ENCODE data around the gene RGS14. TPM values are rescaled to one million over a fixed set of nuclear protein-coding genes. Genes with fewer than 3 reads are reported as not detected.

The RGS14 gene
- total RNA-seq, 1 donor from 2014 or later: 16.2 TPM

- H3K27ac ChIP-seq: peak overlapping the region; percentile 24
- H3K4me1 ChIP-seq: peaks cover 57% of the 10 kb centered on the region
Measured at GRCh38 chr5:177310757-177311391, 46.9 kb upstream of the RGS14 start.

GRCh38 chr5:177311392-177311722 is 46.4 kb upstream of the RGS14 start:
- H3K36me3 ChIP-seq: peaks cover 14% of the 10 kb centered on the region
- H3K4me1 ChIP-seq: peaks cover 55% of the 10 kb centered on the region
- H3K27me3 ChIP-seq (ENCODE audit: low read depth): no peaks in the 10 kb centered on the region
- peak overlapping the region; percentile 24 for H3K27ac ChIP-seq
- no peaks in the 10 kb centered on the region for H3K9me3 ChIP-seq
- TF ChIP-seq CTCF (IDR thresholded peaks at IDR 0.05): no peak
- intact Hi-C loops (cut with DNase I): no loop called here
- ATAC-seq: peak in 1 of 2 donors; percentile 2
- H3K4me3 ChIP-seq: peak overlapping the region; percentile 62
- DNase-seq: no peak

More at GRCh38 chr5:177310757-177311391, 46.9 kb upstream of the RGS14 start:
- DNase-seq (no peak), ATAC-seq (peak in 1 of 2 donors; percentile 1)
- no peaks in the 10 kb centered on the region for H3K27me3 ChIP-seq (ENCODE audit: low read depth)
- H3K9me3 ChIP-seq: no peaks in the 10 kb centered on the region
- peaks cover 19% of the 10 kb centered on the region for H3K36me3 ChIP-seq
- peak overlapping the region; percentile 62 for H3K4me3 ChIP-seq
- no peak for TF ChIP-seq CTCF (IDR thresholded peaks at IDR 0.05)
- intact Hi-C loops (cut with DNase I): no loop called here

- intact Hi-C loops (cut with DNase I): no loop called here
- Histone ChIP-seq H3K27ac (peak within 1 kb of the TSS; percentile 24), H3K4me1 (peaks cover 48% of the 10 kb centered on the region), H3K36me3 (peaks cover 8% of the 10 kb centered on the region), H3K27me3 (ENCODE audit: low read depth) (no peaks in the 10 kb centered on the region), H3K4me3 (peak within 1 kb of the TSS; percentile 62), H3K9me3 (no peaks in the 10 kb centered on the region)
- ATAC-seq (peak; percentile 93 to 96), DNase-seq (peak; percentile 98)
- no peak for TF ChIP-seq CTCF (IDR thresholded peaks at IDR 0.05)
Measured at GRCh38 chr5:177311723-177312648, 45.7 kb upstream of the RGS14 start, which contains the start of gene MXD3. TSS of gene MXD3 (minus strand) at chr5:177311898. CDS start at chr5:177311830, 68 bp downstream.

- DNase-seq: no peak
- intact Hi-C loops (cut with DNase I): no loop called here
- Histone ChIP-seq H3K4me3 (peak overlapping the region; percentile 62), H3K9me3 (no peaks in the 10 kb centered on the region), H3K27ac (no peak overlapping the region), H3K27me3 (ENCODE audit: low read depth) (no peaks in the 10 kb centered on the region), H3K4me1 (peaks cover 41% of the 10 kb centered on the region), H3K36me3 (peaks cover under 1% of the 10 kb centered on the region)
- ATAC-seq: peak in 1 of 2 donors; percentile 3
- no peak for TF ChIP-seq CTCF (IDR thresholded peaks at IDR 0.05)
Measured at GRCh38 chr5:177312649-177313181, 45.0 kb upstream of the RGS14 start.

- Histone ChIP-seq H3K4me3 (no peak overlapping the region), H3K27ac (no peak overlapping the region), H3K36me3 (no peaks in the 10 kb centered on the region), H3K4me1 (peaks cover 34% of the 10 kb centered on the region), H3K9me3 (no peaks in the 10 kb centered on the region), H3K27me3 (ENCODE audit: low read depth) (no peaks in the 10 kb centered on the region)
- no peak for ATAC-seq
- DNase-seq: no peak
- no peak for TF ChIP-seq CTCF (IDR thresholded peaks at IDR 0.05)
- intact Hi-C loops (cut with DNase I): no loop called here
Measured at GRCh38 chr5:177313561-177314259, 44.0 kb upstream of the RGS14 start.

All from lower lobe of right lung (tissue), 2 donors.